HCT116 (cell line): ENCODE results near the gene SLC41A3. TPM values are rescaled to one million over a fixed set of nuclear protein-coding genes. Genes with fewer than 3 reads are reported as not detected.

ENCODE experiments used
- ATAC-seq: fragments of 200-7000 bp; cut with Tn5 transposase; 2 replicates; pipeline ENCODE4 v1.9.1; 2020; ENCODE audit warnings: mild to moderate bottlenecking, moderate library complexity
- BruUV-seq: library from RNA; stranded (reverse); fragments of 400-500 nt; replicated peaks from 2 replicates; lab custom pipeline; 2021; lab: Mats Ljungman, UMichigan
- CTCF ChIA-PET: fragments of 300-600 bp; sonication (Branson Sonifier 250); formaldehyde crosslinking; loops from one replicate; lab custom pipeline; 2021; ENCODE audit warnings: antibody characterized with exemption; lab: Charles Lee
- POLR2A ChIA-PET: fragments of 300-600, 350-600 bp; sonication (Branson Sonifier 250); formaldehyde crosslinking; loops from one replicate; lab custom pipeline; 2021; ENCODE audit warnings: antibody characterized with exemption; lab: Charles Lee
- RAD21 ChIA-PET, 2 experiments: fragments of 300-600 bp; sonication (Branson Sonifier 250); formaldehyde crosslinking; loops; one replicate each; lab custom pipeline; 2023; ENCODE audit warnings: low total read pairs in 2 of 2; ENCODE audit not compliant: uncharacterized antibody in 2 of 2, unreplicated experiment in 2 of 2, low non-redundant PET in 1 of 2; lab: Charles Lee
- DNase-seq: peaks from one replicate; pipeline ENCODE4 v3.0.0-alpha.2; 2010; ENCODE audit warnings: low read depth, low spot score
- H2AFZ ChIP-seq: fragments of 200-600 bp; shearing (Covaris generic), sonication (generic); 2 replicates; pipeline ENCODE4 v1.6.1; 2017; ENCODE audit warnings: low read depth, mixed run types, mixed read lengths, antibody characterized with exemption, low read length; ENCODE audit not compliant: poor library complexity, severe bottlenecking
- H3K27ac ChIP-seq: 2 replicates; pipeline ENCODE4 v1.5.1; 2012; ENCODE audit warnings: low read depth, low read length
- H3K27me3 ChIP-seq: fragments of 200-600 bp; sonication (generic); 2 replicates; pipeline ENCODE4 v1.6.1; 2016; ENCODE audit warnings: mixed run types, low read length, mixed read lengths; ENCODE audit not compliant: insufficient read depth
- H3K36me3 ChIP-seq, 2 experiments: fragments of 200-500 bp in 1 of 2; fragments of 200-600 bp in 1 of 2; sonication (Bioruptor generic) in 1 of 2; sonication (generic) in 1 of 2; 2 replicates each; pipeline versions ENCODE4 v1.5.1 to v1.6.1; 2014 to 2016; ENCODE audit warnings: low read length in 2 of 2, inconsistent platforms in 1 of 2, mixed read lengths in 1 of 2, mixed run types in 1 of 2; ENCODE audit not compliant: insufficient read depth in 2 of 2, control insufficient read depth in 1 of 2
- H3K4me1 ChIP-seq, 2 experiments: fragments of 200-600 bp in 1 of 2; sonication (generic) in 1 of 2; 2 replicates each; pipeline versions ENCODE4 v1.5.1 to v1.6.1; 2012 to 2017; ENCODE audit warnings: low read length in 2 of 2, inconsistent platforms in 1 of 2, mild to moderate bottlenecking in 1 of 2, mixed read lengths in 1 of 2, mixed run types in 1 of 2, moderate library complexity in 1 of 2; ENCODE audit not compliant: insufficient read depth in 2 of 2, control insufficient read depth in 1 of 2
- H3K4me2 ChIP-seq: fragments of 200-600 bp; sonication (generic); 2 replicates; pipeline ENCODE4 v1.6.1; 2017; ENCODE audit warnings: mixed run types, low read length, mixed read lengths
- H3K4me3 ChIP-seq, 2 experiments: fragments of 200-600 bp in 1 of 2; sonication (generic) in 1 of 2; replicated peaks in 1 of 2; 2 replicates each; pipeline ENCODE4 v1.5.1; 2011 to 2016; ENCODE audit warnings: low read length in 2 of 2, control low read depth in 1 of 2, low read depth in 1 of 2, mild to moderate bottlenecking in 1 of 2, mixed read lengths in 1 of 2, mixed run types in 1 of 2
- H3K79me2 ChIP-seq: fragments of 200-600 bp; sonication (generic); 2 replicates; pipeline ENCODE4 v1.6.1; 2017; ENCODE audit warnings: mild to moderate bottlenecking, mixed run types, low read length, moderate library complexity, mixed read lengths; ENCODE audit not compliant: insufficient read depth
- H3K9ac ChIP-seq: fragments of 200-600 bp; sonication (generic); 2 replicates; pipeline ENCODE4 v1.6.1; 2016; ENCODE audit warnings: low read length, mixed read lengths
- H3K9me2 ChIP-seq: fragments of 200-600 bp; sonication (generic), shearing (Covaris generic); 2 replicates; pipeline ENCODE4 v1.6.1; 2017; ENCODE audit warnings: mixed run types, mild to moderate bottlenecking, moderate library complexity; ENCODE audit not compliant: insufficient read depth
- H3K9me3 ChIP-seq, 2 experiments: fragments of 200-500 bp in 1 of 2; fragments of 200-600 bp in 1 of 2; sonication (Bioruptor generic) in 1 of 2; sonication (generic) in 1 of 2; 2 replicates each; pipeline ENCODE4 v1.6.1; 2014 to 2017; ENCODE audit warnings: low read length in 2 of 2, mixed read lengths in 2 of 2, inconsistent platforms in 1 of 2, low read depth in 1 of 2, mild to moderate bottlenecking in 1 of 2, mixed run types in 1 of 2, moderate library complexity in 1 of 2; ENCODE audit not compliant: control insufficient read depth in 1 of 2, insufficient read depth in 1 of 2
- H4K20me1 ChIP-seq: fragments of 200-600 bp; sonication (generic), shearing (Covaris generic); 2 replicates; pipeline ENCODE4 v1.6.1; 2017; ENCODE audit warnings: mixed run types, mild to moderate bottlenecking, moderate library complexity; ENCODE audit not compliant: insufficient read depth
- CBX3 ChIP-seq: IDR thresholded peaks from 2 replicates; pipeline ENCODE4 v1.6.1; 2012; ENCODE audit warnings: low read depth
- CEBPB ChIP-seq: IDR thresholded peaks from 2 replicates; pipeline ENCODE4 v1.6.1; 2012; ENCODE audit warnings: low read depth
- EGR1 ChIP-seq: IDR thresholded peaks from 2 replicates; pipeline ENCODE4 v1.6.1; 2012; ENCODE audit warnings: low read depth
- EZH2 ChIP-seq: fragments of 200-600 bp; sonication (generic); IDR thresholded peaks from 2 replicates; pipeline ENCODE4 v1.6.1; 2017; ENCODE audit warnings: antibody characterized with exemption, mixed run types
- EZH2phosphoT487 ChIP-seq: fragments of 200-600 bp; IDR thresholded peaks from 2 replicates; pipeline ENCODE4 v1.6.1; 2018; ENCODE audit warnings: antibody characterized with exemption, borderline replicate concordance
- MAX ChIP-seq: IDR thresholded peaks from 2 replicates; pipeline ENCODE4 v1.6.1; 2012
- POLR2A ChIP-seq: IDR thresholded peaks from 2 replicates; pipeline ENCODE4 v1.7.0; 2011; ENCODE audit warnings: borderline replicate concordance; ENCODE audit not compliant: insufficient read depth, insufficient read length; ENCODE audit errors: extremely low read depth
- POLR2AphosphoS5 ChIP-seq: IDR thresholded peaks from 2 replicates; pipeline ENCODE4 v1.6.1; 2011; ENCODE audit warnings: mild to moderate bottlenecking, low read depth, low read length, moderate library complexity
- REST ChIP-seq: IDR thresholded peaks from 2 replicates; pipeline ENCODE4 v1.6.1; 2012; ENCODE audit warnings: low read depth
- SIN3A ChIP-seq: IDR thresholded peaks from 2 replicates; pipeline ENCODE4 v1.6.1; 2012; ENCODE audit warnings: low read depth
- SP1 ChIP-seq: IDR thresholded peaks from 2 replicates; pipeline ENCODE4 v1.6.1; 2012; ENCODE audit warnings: low read depth
- SRF ChIP-seq: IDR thresholded peaks from 2 replicates; pipeline ENCODE4 v1.6.1; 2012; ENCODE audit warnings: low read depth
- YY1 ChIP-seq: IDR thresholded peaks from 2 replicates; pipeline ENCODE4 v1.6.1; 2011; ENCODE audit warnings: low read length, low read depth, moderate library complexity, mild to moderate bottlenecking; ENCODE audit not compliant: insufficient replicate concordance; ENCODE audit errors: extremely low read depth
- ZBTB33 ChIP-seq: IDR thresholded peaks from 2 replicates; pipeline ENCODE4 v1.6.1; 2011; ENCODE audit warnings: mild to moderate bottlenecking, low read length, moderate library complexity; ENCODE audit not compliant: insufficient replicate concordance; ENCODE audit errors: extremely low read depth
- ZFX ChIP-seq: fragments of 450-650 bp; IDR thresholded peaks from 2 replicates; pipeline ENCODE4 v1.6.1; 2017
- ZNF274 ChIP-seq: fragments of 200-500 bp; sonication (Bioruptor generic); IDR thresholded peaks from 2 replicates; pipeline ENCODE4 v1.6.1; 2014; ENCODE audit warnings: mild to moderate bottlenecking, low read depth, low read length, inconsistent platforms
- intact Hi-C: fragments of 100-400 bp; cut with micrococcal nuclease; formaldehyde crosslinking; loops from 2 replicates; pipeline ENCODE4 v1.10.0; 2022
- total RNA-seq: library from RNA; stranded (reverse); gene quantifications from one replicate; pipeline ENCODE4 v1.2.1, GENCODE V29; 2021; ENCODE audit not compliant: unreplicated experiment
- TF ChIP-seq, protein P1 (sequence below), 3 experiments: fragments of 200-600 bp in 1 of 3; sonication (generic) in 1 of 3; IDR thresholded peaks in 2 of 3; conservative IDR thresholded peaks in 1 of 3; 2 replicates each; pipeline ENCODE4 v1.5.1; 2012 to 2017; ENCODE audit warnings: low read depth in 2 of 3, low read length in 2 of 3, antibody characterized with exemption in 1 of 3, borderline replicate concordance in 1 of 3, control low read depth in 1 of 3, mild to moderate bottlenecking in 1 of 3, mixed read lengths in 1 of 3, mixed run types in 1 of 3, moderate library complexity in 1 of 3; ENCODE audit not compliant: insufficient read depth in 1 of 3
- TF ChIP-seq, protein P2 (sequence below): IDR thresholded peaks from 2 replicates; pipeline ENCODE4 v1.6.1; 2012

The SLC41A3 gene
- total RNA-seq, 1 experiment from 2014 or later, result 45.9 TPM

GRCh38 chr3:126109880-126110235, 25.9 kb upstream of the SLC41A3 start:
- Histone ChIP-seq H4K20me1 (no peaks in the 10 kb centered on the region), H2AFZ (no peak overlapping the region), H3K9ac (no peak overlapping the region)
- CTCF ChIA-PET, result no interaction called here
- no TSS peak for BruUV-seq
- TF ChIP-seq SP1 (no peak), ZBTB33 (no peak), EZH2phosphoT487 (no peak), CEBPB (no peak), ZNF274 (no peak), SRF (no peak), EGR1 (no peak), YY1 (no peak), POLR2AphosphoS5 (no peak), SIN3A (no peak), ZFX (no peak), POLR2A (no peak), MAX (no peak), EZH2 (no peak), CBX3 (no peak), REST (no peak)
- TF ChIP-seq, protein P1, sequence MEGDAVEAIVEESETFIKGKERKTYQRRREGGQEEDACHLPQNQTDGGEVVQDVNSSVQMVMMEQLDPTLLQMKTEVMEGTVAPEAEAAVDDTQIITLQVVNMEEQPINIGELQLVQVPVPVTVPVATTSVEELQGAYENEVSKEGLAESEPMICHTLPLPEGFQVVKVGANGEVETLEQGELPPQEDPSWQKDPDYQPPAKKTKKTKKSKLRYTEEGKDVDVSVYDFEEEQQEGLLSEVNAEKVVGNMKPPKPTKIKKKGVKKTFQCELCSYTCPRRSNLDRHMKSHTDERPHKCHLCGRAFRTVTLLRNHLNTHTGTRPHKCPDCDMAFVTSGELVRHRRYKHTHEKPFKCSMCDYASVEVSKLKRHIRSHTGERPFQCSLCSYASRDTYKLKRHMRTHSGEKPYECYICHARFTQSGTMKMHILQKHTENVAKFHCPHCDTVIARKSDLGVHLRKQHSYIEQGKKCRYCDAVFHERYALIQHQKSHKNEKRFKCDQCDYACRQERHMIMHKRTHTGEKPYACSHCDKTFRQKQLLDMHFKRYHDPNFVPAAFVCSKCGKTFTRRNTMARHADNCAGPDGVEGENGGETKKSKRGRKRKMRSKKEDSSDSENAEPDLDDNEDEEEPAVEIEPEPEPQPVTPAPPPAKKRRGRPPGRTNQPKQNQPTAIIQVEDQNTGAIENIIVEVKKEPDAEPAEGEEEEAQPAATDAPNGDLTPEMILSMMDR (IDR thresholded peaks at IDR 0.05 in 2 of 3, conservative IDR thresholded peaks at IDR 0.05 in 1 of 3; ENCODE audit: borderline replicate concordance in 1 of 3, insufficient read depth in 1 of 3, low read depth in 2 of 3, low read length in 2 of 3), result no peak
- TF ChIP-seq, protein P2, sequence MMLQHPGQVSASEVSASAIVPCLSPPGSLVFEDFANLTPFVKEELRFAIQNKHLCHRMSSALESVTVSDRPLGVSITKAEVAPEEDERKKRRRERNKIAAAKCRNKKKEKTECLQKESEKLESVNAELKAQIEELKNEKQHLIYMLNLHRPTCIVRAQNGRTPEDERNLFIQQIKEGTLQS, result no peak
- TF ChIP-seq, all 23 proteins: peak for 0
- H3K9me3 ChIP-seq, result no peaks in the 10 kb centered on the region
- H3K36me3 ChIP-seq, result no peaks in the 10 kb centered on the region
- H3K4me1 ChIP-seq, result no peaks in the 10 kb centered on the region
- DNase-seq (no peak), ATAC-seq (no peak)
- H3K9me2 ChIP-seq, result no peaks in the 10 kb centered on the region
- intact Hi-C loops, result loop anchor here (5.0 to 10.0 kb wide), 2 partner anchors 138 to 185 kb away; no protein-coding TSS in a partner anchor
- no peak overlapping the region for H3K27ac ChIP-seq
- H3K27me3 ChIP-seq, result no peaks in the 10 kb centered on the region
- RAD21 ChIA-PET, result no interaction called here
- H3K79me2 ChIP-seq, result no peaks in the 10 kb centered on the region
- POLR2A ChIA-PET, result no interaction called here
- no peak overlapping the region for H3K4me2 ChIP-seq
- no peak overlapping the region for H3K4me3 ChIP-seq
